OCI-LY3 (cell line): Measurements from ENCODE around the gene ASIC5.

Experiments
- H2AFZ ChIP-seq: fragments of 200-600, 300-600 bp; shearing (Covaris generic); 2 replicates; pipeline ENCODE4 v1.6.0; 2014; ENCODE audit warnings: antibody characterized with exemption, low read depth, low read length
- H3K27ac ChIP-seq: fragments of 200-600, 300-600 bp; sonication (generic); 2 replicates; pipeline ENCODE4 v1.5.1; 2014; ENCODE audit warnings: mild to moderate bottlenecking, low read length, moderate library complexity, mixed read lengths
- H3K27me3 ChIP-seq: fragments of 200-600, 300-600 bp; sonication (generic); 2 replicates; pipeline ENCODE4 v1.6.1; 2014; ENCODE audit warnings: low read depth, low read length, mixed read lengths
- H3K36me3 ChIP-seq: fragments of 200-600, 300-600 bp; sonication (generic); replicated peaks from 2 replicates; pipeline ENCODE3; 2014; ENCODE audit warnings: low read depth, low read length, mixed read lengths
- H3K4me1 ChIP-seq: fragments of 300-600, 200-600 bp; sonication (generic); 2 replicates; pipeline ENCODE4 v1.6.1; 2014; ENCODE audit warnings: low read length, mixed read lengths
- H3K4me2 ChIP-seq: fragments of 200-600, 300-600 bp; sonication (generic); 2 replicates; pipeline ENCODE4 v1.6.1; 2014; ENCODE audit warnings: low read length, mixed read lengths
- H3K4me3 ChIP-seq: fragments of 300-600, 200-600 bp; sonication (generic); 2 replicates; pipeline ENCODE4 v1.5.1; 2014; ENCODE audit warnings: antibody characterized with exemption, mild to moderate bottlenecking, low read length, moderate library complexity
- H3K79me2 ChIP-seq: fragments of 300-600, 200-600 bp; shearing (Covaris generic); 2 replicates; pipeline ENCODE4 v1.6.1; 2014; ENCODE audit warnings: mild to moderate bottlenecking, low read length, mixed read lengths
- H3K9ac ChIP-seq: fragments of 300-600, 200-600 bp; shearing (Covaris generic); 2 replicates; pipeline ENCODE4 v1.6.0; 2014; ENCODE audit warnings: mild to moderate bottlenecking, low read length, moderate library complexity
- H3K9me3 ChIP-seq: fragments of 200-600, 300-600 bp; shearing (Covaris generic); 2 replicates; pipeline ENCODE4 v1.6.1; 2014; ENCODE audit warnings: low read length, mixed read lengths; ENCODE audit not compliant: insufficient read depth
- H4K20me1 ChIP-seq: fragments of 200-600, 300-600 bp; sonication (generic); 2 replicates; pipeline ENCODE4 v1.6.1; 2016; ENCODE audit warnings: low read length, mixed read lengths; ENCODE audit not compliant: insufficient read depth
- EZH2phosphoT487 ChIP-seq: fragments of 200-600 bp; shearing (Covaris generic); IDR thresholded peaks from 2 replicates; pipeline ENCODE4 v1.6.1; 2018; ENCODE audit warnings: antibody characterized with exemption, mixed run types, low read depth
- TF ChIP-seq, protein P1 (sequence below): fragments of 200-600, 300-600 bp; sonication (generic); IDR thresholded peaks from 2 replicates; pipeline ENCODE4 v1.5.1; 2014; ENCODE audit warnings: antibody characterized with exemption, low read length, low read depth

Gene ASIC5

GRCh38 chr4:155866177-155866576, at the start of gene ASIC5:
TSS of gene ASIC5 (minus strand) at chr4:155866277. CDS start at chr4:155866226, 51 bp downstream.
- H3K36me3 ChIP-seq, result no peaks in the 10 kb centered on the region
- no peaks in the 10 kb centered on the region for H3K9me3 ChIP-seq
- TF ChIP-seq EZH2phosphoT487, result no peak
- TF ChIP-seq, protein P1, sequence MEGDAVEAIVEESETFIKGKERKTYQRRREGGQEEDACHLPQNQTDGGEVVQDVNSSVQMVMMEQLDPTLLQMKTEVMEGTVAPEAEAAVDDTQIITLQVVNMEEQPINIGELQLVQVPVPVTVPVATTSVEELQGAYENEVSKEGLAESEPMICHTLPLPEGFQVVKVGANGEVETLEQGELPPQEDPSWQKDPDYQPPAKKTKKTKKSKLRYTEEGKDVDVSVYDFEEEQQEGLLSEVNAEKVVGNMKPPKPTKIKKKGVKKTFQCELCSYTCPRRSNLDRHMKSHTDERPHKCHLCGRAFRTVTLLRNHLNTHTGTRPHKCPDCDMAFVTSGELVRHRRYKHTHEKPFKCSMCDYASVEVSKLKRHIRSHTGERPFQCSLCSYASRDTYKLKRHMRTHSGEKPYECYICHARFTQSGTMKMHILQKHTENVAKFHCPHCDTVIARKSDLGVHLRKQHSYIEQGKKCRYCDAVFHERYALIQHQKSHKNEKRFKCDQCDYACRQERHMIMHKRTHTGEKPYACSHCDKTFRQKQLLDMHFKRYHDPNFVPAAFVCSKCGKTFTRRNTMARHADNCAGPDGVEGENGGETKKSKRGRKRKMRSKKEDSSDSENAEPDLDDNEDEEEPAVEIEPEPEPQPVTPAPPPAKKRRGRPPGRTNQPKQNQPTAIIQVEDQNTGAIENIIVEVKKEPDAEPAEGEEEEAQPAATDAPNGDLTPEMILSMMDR, result no peak
- H3K4me3 ChIP-seq, result no peak within 1 kb of the TSS
- H4K20me1 ChIP-seq, result no peaks in the 10 kb centered on the region
- no peak within 1 kb of the TSS for H3K4me2 ChIP-seq
- no peaks in the 10 kb centered on the region for H3K4me1 ChIP-seq
- H3K27ac ChIP-seq, result no peak within 1 kb of the TSS
- no peaks in the 10 kb centered on the region for H3K79me2 ChIP-seq
- no peak within 1 kb of the TSS for H3K9ac ChIP-seq
- no peaks in the 10 kb centered on the region for H3K27me3 ChIP-seq
- no peak within 1 kb of the TSS for H2AFZ ChIP-seq

DNA sequence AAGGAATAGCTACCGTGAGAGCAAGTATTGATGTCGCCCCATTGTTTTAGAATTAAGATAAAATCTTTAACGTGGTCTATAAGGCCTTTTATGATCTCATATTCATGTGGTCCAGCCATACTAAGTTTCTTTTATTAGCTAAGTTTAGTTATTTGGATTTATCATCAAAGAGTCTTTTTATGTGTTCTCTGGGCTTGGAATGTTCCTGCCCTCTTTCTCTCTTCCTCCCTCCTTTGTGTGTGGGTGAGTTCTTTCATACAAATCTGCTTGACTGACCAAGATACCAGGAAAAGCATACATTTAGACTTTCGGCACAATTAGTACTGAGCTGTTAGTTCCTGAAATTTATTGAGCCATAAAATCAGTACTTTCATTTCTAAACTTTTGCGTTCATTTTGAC, 48.7 kb upstream of the ASIC5 start:
- TF ChIP-seq, protein P1, result no peak
- no peak for TF ChIP-seq EZH2phosphoT487
- Histone ChIP-seq H3K9me3 (no peaks in the 10 kb centered on the region), H2AFZ (peak overlapping the region; percentile 10; the same call in 1 of the 2 replicates), H3K4me2 (no peak overlapping the region), H3K4me1 (no peaks in the 10 kb centered on the region), H3K27me3 (no peaks in the 10 kb centered on the region), H3K9ac (no peak overlapping the region), H3K27ac (no peak overlapping the region), H3K79me2 (no peaks in the 10 kb centered on the region), H3K4me3 (no peak overlapping the region), H4K20me1 (no peaks in the 10 kb centered on the region), H3K36me3 (no peaks in the 10 kb centered on the region)

GRCh38 chr4:155911905-155912304, 45.8 kb upstream of the ASIC5 start:
- Histone ChIP-seq H3K79me2 (no peaks in the 10 kb centered on the region), H3K9ac (no peak overlapping the region), H3K4me2 (no peak overlapping the region), H3K4me1 (peaks cover 9% of the 10 kb centered on the region; the same call in 1 of the 2 replicates), H3K27me3 (no peaks in the 10 kb centered on the region), H3K36me3 (no peaks in the 10 kb centered on the region), H3K4me3 (no peak overlapping the region), H3K27ac (no peak overlapping the region), H4K20me1 (no peaks in the 10 kb centered on the region), H3K9me3 (no peaks in the 10 kb centered on the region), H2AFZ (peak overlapping the region; percentile 9; the same call in 1 of the 2 replicates)
- TF ChIP-seq, protein P1, result no peak
- TF ChIP-seq EZH2phosphoT487, result no peak

DNA sequence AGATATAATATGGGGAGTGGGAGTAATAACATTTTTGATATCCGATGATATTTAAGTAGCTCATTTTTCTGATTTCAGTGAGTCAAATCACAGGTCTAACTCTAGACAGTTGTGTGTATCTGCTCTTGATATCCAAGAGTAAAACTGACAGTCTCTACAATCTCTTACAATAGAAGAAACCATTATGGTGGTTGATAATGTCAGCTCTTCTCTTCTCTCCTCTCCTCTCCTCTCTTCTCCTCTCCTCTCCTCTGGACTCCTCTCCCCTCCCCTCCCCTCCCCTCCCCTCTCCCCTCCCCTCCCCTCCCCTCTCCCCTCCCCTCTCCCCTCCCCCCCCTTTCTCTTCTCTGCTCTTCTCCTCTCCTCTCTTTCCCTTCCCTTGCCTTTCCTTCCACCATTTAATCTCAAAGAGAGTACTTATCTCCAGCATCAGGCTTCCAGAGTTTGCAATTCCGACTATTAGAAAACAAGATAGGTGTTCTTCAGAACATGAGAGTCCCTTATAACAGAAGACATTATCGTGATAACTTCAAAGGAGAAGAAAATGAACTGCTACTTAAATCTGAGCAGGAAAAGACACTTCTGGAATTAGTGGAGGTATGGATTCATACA, 43.6 kb upstream of the ASIC5 start:
- no peak overlapping the region for H3K4me3 ChIP-seq
- H3K27ac ChIP-seq, result no peak overlapping the region
- no peak overlapping the region for H3K9ac ChIP-seq
- H3K36me3 ChIP-seq, result no peaks in the 10 kb centered on the region
- no peak overlapping the region for H2AFZ ChIP-seq
- H3K79me2 ChIP-seq, result no peaks in the 10 kb centered on the region
- no peaks in the 10 kb centered on the region for H3K27me3 ChIP-seq
- H3K4me2 ChIP-seq, result no peak overlapping the region
- no peak for TF ChIP-seq EZH2phosphoT487
- TF ChIP-seq, protein P1, result no peak
- H4K20me1 ChIP-seq, result no peaks in the 10 kb centered on the region
- H3K9me3 ChIP-seq, result no peaks in the 10 kb centered on the region
- H3K4me1 ChIP-seq, result peaks cover 9% of the 10 kb centered on the region; the same call in 1 of the 2 replicates
